ENCODE results near the gene FLNA. TPM values are rescaled to one million over a fixed set of nuclear protein-coding genes. Genes with fewer than 3 reads are reported as not detected.
"Not testable (repeated sequence)": the region's sequence is repeated elsewhere in the genome, so short reads cannot be mapped to it uniquely, and the experiment has no call there.

Gene FLNA
- total RNA-seq, 2 experiments from 2014 or later, result 1,602 to 2,011 TPM

- H3K9me3 Mint-ChIP-seq (ENCODE audit: low read depth); H3K4me1 Mint-ChIP-seq; H3K27me3 Mint-ChIP-seq; H3K27ac Mint-ChIP-seq; H3K4me3 Mint-ChIP-seq; CTCF ChIA-PET; H3K36me3 Mint-ChIP-seq: not testable (repeated sequence)
- DNase-seq (peak; percentile 41), ATAC-seq (peak; percentile 80)
These were observed 15.6 kb upstream of the FLNA start for GRCh38 chrX:154389812-154390747.

GRCh38 chrX:154388649-154389048, 14.2 kb upstream of the FLNA start:
- DNase-seq; H3K4me1 Mint-ChIP-seq; H3K36me3 Mint-ChIP-seq; H3K9me3 Mint-ChIP-seq (ENCODE audit: low read depth); H3K27me3 Mint-ChIP-seq; H3K4me3 Mint-ChIP-seq; H3K27ac Mint-ChIP-seq; CTCF ChIA-PET: not testable (repeated sequence)
- peak; percentile 3 for ATAC-seq

GRCh38 chrX:154388094-154388493, 13.7 kb upstream of the FLNA start:
- ATAC-seq, result peak; percentile 35

GRCh38 chrX:154384284-154384892, 10.0 kb upstream of the FLNA start:
- Mint-ChIP-seq H3K4me3 (no peak overlapping the region), H3K27ac (no peak overlapping the region), H3K36me3 (peaks cover 9% of the 10 kb centered on the region), H3K27me3 (no peaks in the 10 kb centered on the region), H3K4me1 (peaks cover 11% of the 10 kb centered on the region), H3K9me3 (ENCODE audit: low read depth) (no peaks in the 10 kb centered on the region)
- ATAC-seq, result no peak
- CTCF ChIA-PET, result interaction anchor here (1.3 kb wide), 1 partner anchor 10 kb away, joined by 4 read pairs; the partner anchor contains the start of gene FLNA
- DNase-seq, result no peak

More at GRCh38 chrX:154388094-154388493, 13.7 kb upstream of the FLNA start:
- CTCF ChIA-PET; H3K27me3 Mint-ChIP-seq; H3K4me3 Mint-ChIP-seq; H3K36me3 Mint-ChIP-seq; DNase-seq; H3K4me1 Mint-ChIP-seq; H3K9me3 Mint-ChIP-seq (ENCODE audit: low read depth); H3K27ac Mint-ChIP-seq: not testable (repeated sequence)

GRCh38 chrX:154383359-154384283, 9.2 kb upstream of the FLNA start:
- Mint-ChIP-seq H3K27me3 (no peaks in the 10 kb centered on the region), H3K36me3 (peaks cover 9% of the 10 kb centered on the region), H3K9me3 (ENCODE audit: low read depth) (no peaks in the 10 kb centered on the region), H3K4me3 (no peak overlapping the region), H3K27ac (no peak overlapping the region), H3K4me1 (peaks cover 11% of the 10 kb centered on the region)
- CTCF ChIA-PET, result interaction anchor here (1.3 kb wide), 1 partner anchor 10 kb away, joined by 4 read pairs; the partner anchor contains the start of gene FLNA
- DNase-seq (peak; percentile 35), ATAC-seq (no peak)

GRCh38 chrX:154382483-154383069, 8.1 kb upstream of the FLNA start:
- DNase-seq (no peak), ATAC-seq (no peak)
- Mint-ChIP-seq H3K4me3 (no peak overlapping the region), H3K9me3 (ENCODE audit: low read depth) (no peaks in the 10 kb centered on the region), H3K4me1 (peaks cover 13% of the 10 kb centered on the region), H3K27me3 (no peaks in the 10 kb centered on the region), H3K27ac (no peak overlapping the region), H3K36me3 (peaks cover 9% of the 10 kb centered on the region)
- CTCF ChIA-PET, result no interaction called here

- CTCF ChIA-PET, result interaction anchor here (0.9 kb wide), 1 partner anchor 55 kb away, joined by 3 read pairs; no protein-coding TSS in a partner anchor
- H3K27me3 Mint-ChIP-seq, result no peaks in the 10 kb centered on the region
These were observed 6.8 kb upstream of the FLNA start for GRCh38 chrX:154381271-154381670.

GRCh38 chrX:154380787-154381186, 6.4 kb upstream of the FLNA start:
- no peak for DNase-seq
- Mint-ChIP-seq H3K27ac (peak overlapping the region; percentile 85), H3K4me3 (peak overlapping the region; percentile 78), H3K9me3 (ENCODE audit: low read depth) (no peaks in the 10 kb centered on the region), H3K27me3 (no peaks in the 10 kb centered on the region), H3K36me3 (peaks cover 9% of the 10 kb centered on the region), H3K4me1 (peaks cover 25% of the 10 kb centered on the region)
- CTCF ChIA-PET, result no interaction called here
- ATAC-seq, result no peak

More at GRCh38 chrX:154381271-154381670, 6.8 kb upstream of the FLNA start:
- DNase-seq (no peak), ATAC-seq (no peak)
- Mint-ChIP-seq H3K4me1 (peaks cover 24% of the 10 kb centered on the region), H3K36me3 (peaks cover 9% of the 10 kb centered on the region), H3K9me3 (ENCODE audit: low read depth) (no peaks in the 10 kb centered on the region), H3K27ac (no peak overlapping the region), H3K4me3 (no peak overlapping the region)

- Mint-ChIP-seq H3K4me1 (peaks cover 27% of the 10 kb centered on the region), H3K27ac (peak overlapping the region; percentile 85), H3K9me3 (ENCODE audit: low read depth) (no peaks in the 10 kb centered on the region), H3K36me3 (peaks cover 9% of the 10 kb centered on the region), H3K4me3 (peak overlapping the region; percentile 78), H3K27me3 (no peaks in the 10 kb centered on the region)
- DNase-seq (no peak), ATAC-seq (no peak)
- CTCF ChIA-PET, result no interaction called here
These were observed 5.7 kb upstream of the FLNA start for GRCh38 chrX:154380153-154380552.

- Mint-ChIP-seq H3K4me1 (peaks cover 30% of the 10 kb centered on the region), H3K9me3 (ENCODE audit: low read depth) (no peaks in the 10 kb centered on the region), H3K27ac (peak overlapping the region; percentile 85), H3K36me3 (peaks cover 9% of the 10 kb centered on the region), H3K4me3 (peak overlapping the region; percentile 78), H3K27me3 (no peaks in the 10 kb centered on the region)
- no peak for DNase-seq
- CTCF ChIA-PET, result interaction anchor here (1.1 kb wide), 1 partner anchor 9 kb away, joined by 5 read pairs; no protein-coding TSS in a partner anchor
- ATAC-seq, result no peak
These were observed 5.1 kb upstream of the FLNA start for GRCh38 chrX:154379569-154379951.

GRCh38 chrX:154378799-154379568, 4.5 kb upstream of the FLNA start, which contains the start of gene EMD:
TSS of gene EMD (plus strand) at chrX:154379295. CDS start at chrX:154379485, 190 bp downstream.
- Mint-ChIP-seq H3K27me3 (no peaks in the 10 kb centered on the region), H3K4me1 (peaks cover 30% of the 10 kb centered on the region), H3K9me3 (ENCODE audit: low read depth) (no peaks in the 10 kb centered on the region), H3K36me3 (peaks cover 9% of the 10 kb centered on the region), H3K27ac (peak within 1 kb of the TSS; percentile 85), H3K4me3 (peak within 1 kb of the TSS; percentile 78)
- ATAC-seq, result peak; percentile 86
- CTCF ChIA-PET, result interaction anchor here (1.1 kb wide), 1 partner anchor 8 kb away, joined by 5 read pairs; no protein-coding TSS in a partner anchor
- peak; percentile 97 for DNase-seq
